ENCODE measurements around the gene MEGF11. TPM values are rescaled to one million over a fixed set of nuclear protein-coding genes. Genes with fewer than 3 reads are reported as not detected.

MEGF11 gene
- polyA plus RNA-seq, 3 donors: not detected

DNA sequence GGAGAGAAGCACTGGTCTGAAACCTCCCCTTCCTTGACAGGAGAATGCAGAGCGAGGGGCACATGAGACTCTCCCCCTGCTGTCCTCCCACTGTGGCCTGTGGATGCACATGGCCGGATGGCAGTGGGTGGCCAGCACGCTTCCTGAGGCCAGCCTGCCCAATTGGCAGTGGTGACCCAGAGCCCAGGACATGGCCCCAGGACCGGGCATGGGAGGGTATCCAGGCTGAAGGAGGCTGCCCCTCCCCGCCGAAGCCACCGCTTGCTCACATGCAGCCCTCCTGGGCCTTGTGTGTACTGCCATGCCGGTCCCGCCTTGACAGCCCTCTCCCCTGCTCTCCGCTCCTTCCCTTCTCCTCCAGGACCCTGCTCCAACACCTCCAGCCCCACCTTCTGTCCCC is 100.9 kb downstream of the MEGF11 start:
- Histone ChIP-seq H3K27ac (ENCODE audit: low read depth in 1 of 2, low read length in 2 of 2) (no peak overlapping the region), H2AFZ (ENCODE audit: insufficient read depth, low read depth, low read length, poor library complexity, severe bottlenecking) (no peak overlapping the region), H3K9ac (ENCODE audit: insufficient read depth, low read length, poor library complexity, severe bottlenecking) (no peak overlapping the region), H3K4me2 (replicated peaks; ENCODE audit: extremely low read depth, low read length, poor library complexity, severe bottlenecking) (no peak overlapping the region), H4K20me1 (ENCODE audit: insufficient read depth, low read length) (no peaks in the 10 kb centered on the region), H3K36me3 (replicated peaks in 1 of 2; ENCODE audit: control insufficient read depth in 1 of 2, insufficient read depth in 2 of 2, low read length in 2 of 2) (no peaks in the 10 kb centered on the region), H3K9me3 (replicated peaks in 1 of 2; ENCODE audit: control insufficient read depth in 1 of 2, insufficient read depth in 1 of 2, low read length in 2 of 2) (no peaks in the 10 kb centered on the region), H3K4me1 (ENCODE audit: control insufficient read depth in 1 of 2, insufficient read depth in 2 of 2, low read length in 2 of 2) (no peaks in the 10 kb centered on the region), H3K27me3 (ENCODE audit: control insufficient read depth in 2 of 2, insufficient read depth in 2 of 2, low read length in 2 of 2) (no peaks in the 10 kb centered on the region), H3K4me3 (replicated peaks in 1 of 3; ENCODE audit: low read depth in 2 of 3, low read length in 3 of 3) (no peak overlapping the region), H3K79me2 (ENCODE audit: insufficient read depth, low read length) (no peaks in the 10 kb centered on the region)
- Mint-ChIP-seq H3K4me1 (no peaks in the 10 kb centered on the region), H3K9me3 (no peaks in the 10 kb centered on the region), H3K36me3 (no peaks in the 10 kb centered on the region), H3K4me3 (no peak overlapping the region), H3K27ac (no peak overlapping the region), H3K27me3 (ENCODE audit: low read depth in 3 of 3) (peaks cover 6 to 10% (median 7%) of the 10 kb centered on the region in 3 donors)
- WGBS (ENCODE audit: insufficient coverage): 96% methylated on average over 9 of the region's 10 CpGs
- intact Hi-C loops (cut with micrococcal nuclease): no loop called here
- TF ChIP-seq, protein P1, sequence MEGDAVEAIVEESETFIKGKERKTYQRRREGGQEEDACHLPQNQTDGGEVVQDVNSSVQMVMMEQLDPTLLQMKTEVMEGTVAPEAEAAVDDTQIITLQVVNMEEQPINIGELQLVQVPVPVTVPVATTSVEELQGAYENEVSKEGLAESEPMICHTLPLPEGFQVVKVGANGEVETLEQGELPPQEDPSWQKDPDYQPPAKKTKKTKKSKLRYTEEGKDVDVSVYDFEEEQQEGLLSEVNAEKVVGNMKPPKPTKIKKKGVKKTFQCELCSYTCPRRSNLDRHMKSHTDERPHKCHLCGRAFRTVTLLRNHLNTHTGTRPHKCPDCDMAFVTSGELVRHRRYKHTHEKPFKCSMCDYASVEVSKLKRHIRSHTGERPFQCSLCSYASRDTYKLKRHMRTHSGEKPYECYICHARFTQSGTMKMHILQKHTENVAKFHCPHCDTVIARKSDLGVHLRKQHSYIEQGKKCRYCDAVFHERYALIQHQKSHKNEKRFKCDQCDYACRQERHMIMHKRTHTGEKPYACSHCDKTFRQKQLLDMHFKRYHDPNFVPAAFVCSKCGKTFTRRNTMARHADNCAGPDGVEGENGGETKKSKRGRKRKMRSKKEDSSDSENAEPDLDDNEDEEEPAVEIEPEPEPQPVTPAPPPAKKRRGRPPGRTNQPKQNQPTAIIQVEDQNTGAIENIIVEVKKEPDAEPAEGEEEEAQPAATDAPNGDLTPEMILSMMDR (IDR thresholded peaks at IDR 0.05): no peak
- DNase-seq: no peak

DNA sequence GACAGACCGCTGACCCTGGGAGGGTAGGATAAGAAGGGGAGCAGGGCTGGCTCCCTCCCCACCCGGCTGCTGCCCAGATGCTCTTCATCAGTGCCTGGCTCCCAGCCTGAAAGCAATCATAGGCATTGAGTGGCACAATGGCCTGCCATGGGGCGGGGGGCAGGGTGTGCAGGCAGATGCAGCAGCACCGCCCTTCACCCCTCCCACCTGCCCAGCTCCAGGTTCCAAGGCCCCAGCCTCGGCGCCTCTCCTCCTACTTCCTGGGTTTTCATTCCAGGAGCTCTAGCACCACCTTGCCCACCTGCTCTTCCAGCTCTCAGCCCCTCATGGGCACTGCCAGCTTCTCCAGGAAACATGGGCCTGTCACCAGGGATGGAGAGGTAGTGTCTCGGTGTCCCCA is 101.7 kb downstream of the MEGF11 start:
- no peaks in the 10 kb centered on the region for H4K20me1 ChIP-seq (ENCODE audit: insufficient read depth, low read length)
- no peak overlapping the region for H3K27ac ChIP-seq (ENCODE audit: low read depth in 1 of 2, low read length in 2 of 2)
- H2AFZ ChIP-seq (ENCODE audit: insufficient read depth, low read depth, low read length, poor library complexity, severe bottlenecking): no peak overlapping the region
- 92% methylated on average over 2 of the region's 7 CpGs for WGBS (ENCODE audit: insufficient coverage)
- Mint-ChIP-seq H3K27me3 (ENCODE audit: low read depth in 3 of 3) (peaks cover 6 to 10% (median 9%) of the 10 kb centered on the region in 3 donors), H3K4me3 (no peak overlapping the region), H3K4me1 (no peaks in the 10 kb centered on the region), H3K36me3 (no peaks in the 10 kb centered on the region), H3K9me3 (no peaks in the 10 kb centered on the region), H3K27ac (no peak overlapping the region)
- no peaks in the 10 kb centered on the region for H3K36me3 ChIP-seq (replicated peaks in 1 of 2; ENCODE audit: control insufficient read depth in 1 of 2, insufficient read depth in 2 of 2, low read length in 2 of 2)
- no peaks in the 10 kb centered on the region for H3K27me3 ChIP-seq (ENCODE audit: control insufficient read depth in 2 of 2, insufficient read depth in 2 of 2, low read length in 2 of 2)
- H3K79me2 ChIP-seq (ENCODE audit: insufficient read depth, low read length): no peaks in the 10 kb centered on the region
- H3K4me3 ChIP-seq (replicated peaks in 1 of 3; ENCODE audit: low read depth in 2 of 3, low read length in 3 of 3): no peak overlapping the region
- no peak overlapping the region for H3K9ac ChIP-seq (ENCODE audit: insufficient read depth, low read length, poor library complexity, severe bottlenecking)
- intact Hi-C loops (cut with micrococcal nuclease): no loop called here
- no peaks in the 10 kb centered on the region for H3K4me1 ChIP-seq (ENCODE audit: control insufficient read depth in 1 of 2, insufficient read depth in 2 of 2, low read length in 2 of 2)
- DNase-seq: no peak
- TF ChIP-seq, protein P1 (IDR thresholded peaks at IDR 0.05): no peak
- no peak overlapping the region for H3K4me2 ChIP-seq (replicated peaks; ENCODE audit: extremely low read depth, low read length, poor library complexity, severe bottlenecking)
- no peaks in the 10 kb centered on the region for H3K9me3 ChIP-seq (replicated peaks in 1 of 2; ENCODE audit: control insufficient read depth in 1 of 2, insufficient read depth in 1 of 2, low read length in 2 of 2)
